Thoracic aorta (tissue), 2 donors: ENCODE results near the gene PPP3CA. TPM values are rescaled to one million over a fixed set of nuclear protein-coding genes. Genes with fewer than 3 reads are reported as not detected.

Experiments
- ATAC-seq: fragments of 150-250 bp; one replicate; pipeline ENCODE4 v1.8.0; 2017; ENCODE audit warnings: low read depth; ENCODE audit not compliant: insufficient number of reproducible peaks, low FRiP score
- DNase-seq: peaks from one replicate; pipeline ENCODE4 v3.0.0-alpha.2; 2020; ENCODE audit warnings: low spot score
- H3K27ac ChIP-seq, 2 donors: fragments of 200-600 bp; sonication (generic); 1 replicate in 1 of 2; 2 replicates in 1 of 2; pipeline ENCODE4 v1.5.1; 2016; ENCODE audit warnings: mild to moderate bottlenecking in 2 of 2, moderate library complexity in 2 of 2
- H3K27me3 ChIP-seq: fragments of 200-600 bp; sonication (generic); replicated peaks from 2 replicates; pipeline ENCODE4 v1.6.0; 2016; ENCODE audit warnings: mild to moderate bottlenecking; ENCODE audit not compliant: insufficient read depth
- H3K36me3 ChIP-seq: fragments of 200-600 bp; sonication (generic); one replicate; pipeline ENCODE4 v1.5.1; 2016
- H3K4me1 ChIP-seq, 2 donors: fragments of 200-600 bp; sonication (generic); 1 replicate in 1 of 2; 2 replicates in 1 of 2; pipeline versions ENCODE4 v1.5.1 to v1.6.0; 2016; ENCODE audit warnings: low read depth in 2 of 2, mild to moderate bottlenecking in 1 of 2; ENCODE audit not compliant: control insufficient read depth in 1 of 2
- H3K4me3 ChIP-seq: fragments of 200-600 bp; sonication (generic); 2 replicates; pipeline ENCODE4 v1.5.1; 2016; ENCODE audit warnings: mild to moderate bottlenecking
- H3K9me3 ChIP-seq: fragments of 200-600 bp; sonication (generic); 2 replicates; pipeline ENCODE4 v1.5.1; 2016
- CTCF ChIP-seq: fragments of 200-600 bp; sonication (generic); IDR thresholded peaks from one replicate; pipeline ENCODE4 v1.5.1; 2019; ENCODE audit warnings: antibody characterized with exemption
- total RNA-seq, 2 donors: library from RNA; depleted of rRNA; stranded (reverse); fragments of >200 nt; gene quantifications; one replicate each; pipeline versions ENCODE4 v1.1.0 to v1.2.3, GENCODE V29; 2016

The PPP3CA gene
- total RNA-seq, 2 donors from 2014 or later: 21.9 to 43.2 TPM

- ATAC-seq (peak; percentile 36), DNase-seq (no peak)
- Histone ChIP-seq H3K27me3 (no peaks in the 10 kb centered on the region), H3K4me3 (peak overlapping the region; percentile 18), H3K36me3 (no peaks in the 10 kb centered on the region), H3K9me3 (no peaks in the 10 kb centered on the region), H3K27ac (no peak overlapping the region), H3K4me1 (peaks cover 16 to 20% of the 10 kb centered on the region in 2 donors)
- no peak for TF ChIP-seq CTCF
Observed at GRCh38 chr4:101200561-101200960, 146.8 kb downstream of the PPP3CA start.

DNA sequence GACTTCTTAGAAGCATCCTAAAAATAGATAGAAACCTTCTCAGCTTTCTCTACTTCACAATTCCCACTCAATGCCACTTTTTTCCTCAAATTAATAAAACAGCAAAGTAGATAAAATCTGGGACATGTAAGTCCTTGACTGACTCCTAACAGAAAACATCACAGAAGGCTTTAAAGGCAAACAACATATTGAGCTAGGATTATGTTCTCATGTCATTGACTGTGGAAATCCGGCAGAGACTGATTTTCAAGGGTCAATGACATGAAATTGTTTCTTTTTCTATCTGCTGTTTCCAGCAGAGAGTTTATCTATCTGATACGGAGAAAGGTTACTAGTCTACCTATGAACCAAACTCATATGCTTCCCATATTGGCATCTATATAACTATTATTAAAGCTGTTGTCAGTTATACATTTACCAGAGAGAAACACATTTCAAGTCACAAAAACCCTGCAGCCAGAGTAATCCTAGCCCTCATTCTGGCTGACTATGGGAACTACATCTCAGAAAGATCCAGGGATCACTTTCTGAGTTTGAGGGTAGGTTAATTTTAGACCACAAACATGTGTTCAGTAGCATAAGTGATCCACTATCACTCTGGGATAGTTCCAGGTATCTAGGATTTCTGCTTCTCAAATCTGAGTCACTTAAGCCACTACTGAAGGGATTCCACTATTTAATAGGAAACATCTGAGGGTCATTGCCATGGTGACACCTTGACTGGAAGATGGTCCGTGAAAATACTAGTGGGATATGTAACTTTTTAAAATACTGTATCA, 147.6 kb downstream of the PPP3CA start:
- no peak for DNase-seq
- Histone ChIP-seq H3K27me3 (no peaks in the 10 kb centered on the region), H3K27ac (no peak overlapping the region), H3K4me1 (peaks cover 16 to 20% of the 10 kb centered on the region in 2 donors), H3K9me3 (no peaks in the 10 kb centered on the region), H3K4me3 (no peak overlapping the region), H3K36me3 (no peaks in the 10 kb centered on the region)
- no peak for TF ChIP-seq CTCF
- ATAC-seq: no peak

DNA sequence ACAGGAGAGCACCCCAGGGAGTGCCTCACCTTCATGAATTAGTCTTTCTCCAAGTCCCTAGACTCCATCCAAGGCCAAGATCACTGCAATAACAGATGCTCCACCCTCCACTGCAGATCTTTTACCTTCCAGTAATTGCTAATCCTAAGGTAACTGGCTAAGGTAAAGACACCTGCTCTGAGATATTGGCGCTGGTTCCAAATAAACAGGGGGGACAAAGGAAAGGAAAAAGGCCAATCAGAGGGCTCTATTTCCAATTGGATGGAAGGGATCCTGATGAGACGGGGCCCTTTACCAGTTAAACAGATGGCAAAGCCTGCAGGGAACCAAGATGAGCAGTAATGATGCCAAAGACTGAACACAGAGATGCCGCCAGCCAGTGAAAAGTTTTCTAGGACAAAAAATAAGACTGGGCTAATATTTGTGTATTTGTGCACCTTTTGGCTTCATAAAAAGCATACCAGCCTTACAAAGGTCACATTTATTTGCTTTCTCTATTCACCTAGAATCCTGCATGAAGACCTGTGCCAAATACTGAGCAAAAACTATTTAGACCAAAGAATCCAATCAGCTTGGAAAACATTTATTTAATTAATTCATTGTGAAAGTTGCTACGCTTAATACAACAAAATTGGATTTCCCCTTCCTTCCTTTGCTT, 148.5 kb downstream of the PPP3CA start:
- ATAC-seq: no peak

GRCh38 chr4:101197350-101197749, 150.0 kb downstream of the PPP3CA start:
- peaks cover 19 to 23% of the 10 kb centered on the region in 2 donors for H3K4me1 ChIP-seq

More for the DNA sequence above, 148.5 kb downstream of the PPP3CA start:
- H3K27ac ChIP-seq: no peak overlapping the region
- no peak for TF ChIP-seq CTCF
- peaks cover 16 to 20% of the 10 kb centered on the region in 2 donors for H3K4me1 ChIP-seq
- H3K4me3 ChIP-seq: no peak overlapping the region
- H3K9me3 ChIP-seq: no peaks in the 10 kb centered on the region
- H3K36me3 ChIP-seq: no peaks in the 10 kb centered on the region
- DNase-seq: no peak
- no peaks in the 10 kb centered on the region for H3K27me3 ChIP-seq

More at GRCh38 chr4:101197350-101197749, 150.0 kb downstream of the PPP3CA start:
- Histone ChIP-seq H3K27me3 (no peaks in the 10 kb centered on the region), H3K9me3 (no peaks in the 10 kb centered on the region), H3K4me3 (no peak overlapping the region), H3K36me3 (no peaks in the 10 kb centered on the region), H3K27ac (no peak overlapping the region)
- DNase-seq (no peak), ATAC-seq (no peak)
- no peak for TF ChIP-seq CTCF
